Right kidney (tissue), 1 donor: ENCODE measurements around the gene NPHP4.

Experiments
- DNase-seq: peaks from one replicate; pipeline ENCODE4 v3.0.0-alpha.2; 2016

The NPHP4 gene

DNA sequence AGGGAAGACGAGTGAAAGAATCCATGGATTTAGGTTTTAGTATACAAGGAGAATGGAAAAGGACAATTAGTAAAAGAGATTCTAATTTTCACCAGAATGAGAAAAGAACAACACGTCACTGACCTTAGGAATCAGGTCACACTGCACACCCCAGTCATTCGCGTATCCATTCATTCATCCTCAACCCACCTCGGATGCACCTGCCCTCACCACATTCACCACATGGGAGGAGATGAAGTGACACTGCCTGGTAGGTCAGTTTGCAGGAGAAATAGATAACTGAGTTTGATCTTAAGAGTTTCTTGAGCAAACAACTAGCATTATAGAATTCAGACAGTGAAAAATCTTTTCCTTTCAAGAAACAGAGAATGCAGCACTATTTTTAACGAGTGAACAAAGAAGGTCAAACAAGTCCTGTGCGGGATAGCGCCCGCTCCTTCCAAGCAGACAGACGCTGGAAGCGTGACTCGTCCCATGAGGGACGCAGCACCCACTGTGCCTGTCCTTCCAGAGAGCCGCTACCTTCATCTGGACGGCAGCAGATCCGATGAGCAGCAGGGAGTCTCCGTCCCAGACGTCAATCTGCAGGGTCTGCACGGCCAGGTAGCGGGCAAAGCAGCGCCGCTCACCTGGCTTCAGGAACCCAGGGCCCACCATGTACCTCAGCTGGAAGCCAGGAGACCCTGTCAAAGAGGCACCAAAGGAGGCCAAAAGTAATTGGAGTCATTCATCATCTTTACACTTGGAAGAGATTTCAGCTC lies 101.7 kb downstream of the NPHP4 start:
- DNase-seq = no peak

GRCh38 chr1:5889901-5890300 lies 102.3 kb downstream of the NPHP4 start:
- DNase-seq = peak; percentile 20

GRCh38 chr1:5889462-5889861 lies 102.8 kb downstream of the NPHP4 start:
- DNase-seq = no peak

DNA sequence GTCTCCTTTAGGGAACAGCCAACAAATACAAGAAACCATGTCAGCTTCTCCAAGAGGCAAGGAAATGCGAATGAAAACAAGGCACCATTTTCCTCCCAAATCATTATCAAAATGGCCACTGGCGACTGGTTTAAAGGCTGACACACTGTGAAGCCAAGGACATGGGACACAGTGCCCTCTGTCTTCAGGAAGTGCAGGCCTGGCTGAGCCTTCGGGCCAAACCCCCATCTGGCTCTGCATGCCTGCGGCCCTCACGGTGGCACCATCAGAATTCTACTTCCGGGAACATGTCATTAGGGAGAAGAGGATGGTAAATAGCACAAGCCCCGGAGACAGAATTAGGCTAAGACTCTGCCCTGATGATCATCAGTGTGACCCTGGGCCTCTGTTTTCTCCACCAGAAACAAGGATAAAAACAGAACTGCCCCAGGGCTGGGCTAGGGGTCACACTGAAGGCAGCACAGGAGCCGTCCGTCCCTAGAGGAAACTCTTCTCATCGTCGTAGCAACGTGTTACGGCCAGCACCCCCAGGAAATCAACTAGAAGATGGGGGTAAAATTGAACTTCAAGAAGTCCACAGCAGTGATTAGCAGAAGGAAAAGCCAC lies 103.5 kb downstream of the NPHP4 start:
- DNase-seq = no peak

- peak; percentile 48 for DNase-seq
Observed at GRCh38 chr1:5887971-5888361, 104.3 kb downstream of the NPHP4 start.

- no peak for DNase-seq
Observed at GRCh38 chr1:5887349-5887970, 104.8 kb downstream of the NPHP4 start.

DNA sequence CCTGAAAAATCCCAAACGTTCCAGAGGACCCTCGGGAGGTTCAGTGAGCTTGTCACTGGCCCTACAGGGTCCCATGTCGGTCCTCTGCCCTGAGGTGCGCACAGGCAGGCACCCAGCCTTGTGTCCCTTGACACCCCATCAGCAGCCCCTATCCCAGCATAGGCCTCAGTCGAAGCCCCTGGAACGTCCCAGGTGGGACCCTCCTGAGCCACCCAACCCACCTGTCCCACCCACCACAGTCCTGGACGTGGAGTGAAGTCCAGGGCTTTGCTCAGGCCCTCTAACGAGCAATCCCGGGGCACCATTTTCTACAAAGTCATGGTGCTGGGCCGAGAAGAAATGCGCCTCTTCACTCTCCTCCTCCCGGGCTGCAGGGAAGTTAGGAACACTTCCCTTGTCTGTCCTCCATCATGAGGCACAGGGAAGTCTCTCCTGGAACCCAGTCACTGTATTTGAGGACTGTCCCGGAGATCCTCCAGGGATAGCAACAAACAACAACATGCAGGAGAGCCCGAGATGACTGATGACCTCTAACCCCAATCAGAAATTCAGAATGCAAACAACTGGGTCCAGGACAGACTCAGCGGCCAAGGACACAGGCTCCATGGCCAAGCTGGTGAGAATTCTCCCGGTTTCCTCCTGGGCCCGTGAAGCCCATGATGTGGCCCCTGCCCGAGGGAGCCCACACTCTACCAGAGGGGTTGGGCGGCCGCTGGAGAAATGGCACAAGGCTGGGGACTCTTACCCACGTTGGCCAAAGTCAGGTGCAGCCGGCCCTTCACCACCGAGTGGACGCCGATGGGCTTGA lies 105.5 kb downstream of the NPHP4 start:
- no peak for DNase-seq

- DNase-seq = no peak
Observed at GRCh38 chr1:5886140-5886483, 106.1 kb downstream of the NPHP4 start.

DNA sequence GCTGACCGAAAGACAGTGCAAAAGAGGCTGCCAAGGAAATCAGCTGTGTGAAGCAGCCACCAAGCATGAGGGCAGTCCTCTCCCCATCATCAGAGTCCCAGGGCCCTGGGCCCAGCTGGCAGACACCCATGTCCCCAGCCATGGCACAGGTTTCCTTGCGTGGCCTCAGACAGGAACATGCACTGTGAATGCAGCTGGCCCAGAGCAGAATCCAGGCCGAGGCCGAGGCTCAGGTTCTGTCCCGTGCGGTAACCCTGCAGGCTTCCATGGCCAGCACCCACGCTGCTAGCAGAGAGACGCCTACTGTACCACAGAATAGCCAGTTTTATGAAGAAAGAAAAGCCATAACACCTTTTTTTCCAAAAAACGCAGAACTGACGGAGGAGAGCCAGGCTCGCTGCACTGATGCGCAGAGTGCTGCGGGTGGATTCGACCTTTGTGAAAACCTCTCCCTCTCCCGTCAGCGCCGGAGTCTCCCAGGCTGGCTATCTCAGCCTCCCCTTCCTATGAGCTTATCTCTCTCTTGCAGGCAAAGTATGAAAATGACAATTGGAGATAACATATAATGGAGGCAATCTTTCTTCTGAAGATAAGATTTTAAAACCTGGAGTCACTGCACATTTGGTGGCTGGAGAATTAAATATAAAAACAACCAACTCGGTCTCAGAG lies 106.6 kb downstream of the NPHP4 start:
- no peak for DNase-seq

DNA sequence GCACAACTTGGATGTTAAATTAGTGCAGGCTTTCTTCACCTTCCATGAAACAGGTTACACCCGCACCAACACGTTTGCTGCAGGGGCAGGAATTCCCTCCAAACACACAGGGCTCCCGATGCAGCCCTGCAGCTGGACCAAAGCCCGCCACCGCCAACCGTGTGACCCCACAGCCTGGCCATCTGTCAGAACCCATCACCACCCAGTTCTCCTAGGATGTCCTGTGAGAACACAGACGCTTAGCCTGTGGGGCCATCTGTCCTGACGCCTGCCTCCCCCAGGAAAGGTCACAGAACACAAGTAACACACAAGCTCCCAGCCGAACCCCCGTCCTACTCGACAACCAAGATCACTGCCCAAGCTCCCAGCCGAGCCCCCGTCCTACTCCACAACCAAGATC lies 108.1 kb downstream of the NPHP4 start:
- DNase-seq = no peak

- DNase-seq = no peak
Observed at GRCh38 chr1:5883129-5884048, 108.8 kb downstream of the NPHP4 start.

DNA sequence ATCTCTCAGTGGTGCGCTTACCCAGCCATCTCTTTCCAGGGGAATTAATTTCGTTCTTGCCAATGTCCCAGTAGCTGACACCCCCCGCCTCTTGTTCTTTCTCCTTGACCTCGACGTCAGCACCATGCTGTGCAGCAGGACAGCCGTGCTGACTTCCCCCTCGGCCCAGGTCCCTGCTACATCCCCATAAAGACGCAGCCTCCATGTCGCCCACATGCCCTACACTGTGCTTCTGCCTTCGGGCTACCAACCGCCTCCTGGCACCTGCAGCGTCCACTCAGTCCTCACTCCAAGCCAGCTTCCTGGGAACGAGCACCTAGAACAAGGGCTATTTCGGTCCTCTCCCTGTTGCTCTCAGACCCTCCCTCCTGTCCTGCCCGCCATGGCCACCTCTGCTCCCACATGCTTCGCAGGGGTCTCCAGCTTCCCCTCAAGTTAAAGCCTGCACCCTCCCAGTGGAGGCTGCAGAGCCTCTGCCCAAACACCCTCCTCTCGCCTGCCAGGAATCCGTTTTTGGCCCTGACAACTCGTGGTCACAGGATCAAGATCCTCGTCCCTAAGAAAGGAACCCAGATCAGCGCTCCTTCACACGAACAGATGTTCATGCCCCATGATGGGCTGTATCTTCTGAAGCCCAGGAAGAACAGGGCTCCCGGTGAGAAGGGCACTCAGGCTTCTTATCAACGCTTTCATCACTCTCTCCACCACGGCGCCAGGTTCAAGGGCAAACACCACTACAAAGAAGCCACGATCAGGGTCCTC lies 109.7 kb downstream of the NPHP4 start:
- no peak for DNase-seq

DNA sequence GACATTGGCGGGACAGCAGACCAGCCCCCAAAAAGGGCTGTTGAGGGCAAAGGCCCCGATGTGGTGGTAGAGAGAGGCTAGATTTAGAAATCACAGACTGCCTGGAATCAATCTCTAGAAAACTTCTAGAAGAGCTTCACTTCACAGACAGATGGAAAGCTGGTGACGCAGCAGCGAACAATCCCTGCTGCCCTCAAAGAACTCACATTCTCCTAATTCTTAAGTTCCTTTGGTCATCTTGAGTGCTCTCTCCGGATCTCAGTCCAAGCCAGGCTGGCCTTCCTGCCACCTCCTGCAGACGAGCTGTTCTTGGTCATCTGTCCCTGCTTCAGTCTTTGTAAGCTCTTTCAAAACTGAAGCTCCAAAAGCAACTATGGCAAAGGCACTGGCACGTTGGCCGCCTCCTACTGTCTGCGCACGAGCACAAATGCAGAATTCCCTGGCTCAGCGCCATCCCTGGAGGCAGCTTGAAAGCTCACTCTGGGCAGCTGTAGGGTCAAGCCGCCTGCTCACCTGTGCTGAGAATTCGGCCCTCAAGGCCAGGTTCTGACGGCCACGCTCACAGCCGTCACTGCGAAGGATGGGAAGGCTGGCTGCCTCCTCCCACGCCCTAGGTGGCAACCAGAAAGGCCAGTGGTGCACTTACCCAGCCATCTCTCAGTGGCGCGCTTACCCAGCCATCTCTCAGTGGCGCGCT lies 110.6 kb downstream of the NPHP4 start:
- DNase-seq = no peak

- DNase-seq = no peak
Observed at GRCh38 chr1:5880630-5881405, 111.4 kb downstream of the NPHP4 start.

- no peak for DNase-seq
Observed at GRCh38 chr1:5879421-5879820, 112.8 kb downstream of the NPHP4 start.

DNA sequence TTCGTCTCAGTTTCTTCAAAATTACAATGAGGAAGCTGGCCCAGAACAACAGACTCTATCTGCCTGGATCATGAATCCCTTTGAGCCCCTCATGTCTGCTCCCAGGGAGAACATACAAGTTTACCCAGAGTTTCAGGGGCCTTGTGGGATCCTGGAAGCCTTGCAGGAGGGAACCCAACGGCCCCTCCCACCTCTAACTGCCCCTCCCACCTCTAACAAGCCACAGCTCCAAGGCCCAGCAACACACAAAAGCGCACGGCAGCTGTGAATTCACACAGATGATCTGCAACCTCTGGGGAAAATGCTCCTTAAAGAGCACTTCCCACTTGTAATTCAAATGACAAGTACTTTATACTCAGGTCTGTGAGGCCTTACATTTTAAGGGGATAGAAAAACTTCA lies 113.3 kb downstream of the NPHP4 start:
- no peak for DNase-seq

DNA sequence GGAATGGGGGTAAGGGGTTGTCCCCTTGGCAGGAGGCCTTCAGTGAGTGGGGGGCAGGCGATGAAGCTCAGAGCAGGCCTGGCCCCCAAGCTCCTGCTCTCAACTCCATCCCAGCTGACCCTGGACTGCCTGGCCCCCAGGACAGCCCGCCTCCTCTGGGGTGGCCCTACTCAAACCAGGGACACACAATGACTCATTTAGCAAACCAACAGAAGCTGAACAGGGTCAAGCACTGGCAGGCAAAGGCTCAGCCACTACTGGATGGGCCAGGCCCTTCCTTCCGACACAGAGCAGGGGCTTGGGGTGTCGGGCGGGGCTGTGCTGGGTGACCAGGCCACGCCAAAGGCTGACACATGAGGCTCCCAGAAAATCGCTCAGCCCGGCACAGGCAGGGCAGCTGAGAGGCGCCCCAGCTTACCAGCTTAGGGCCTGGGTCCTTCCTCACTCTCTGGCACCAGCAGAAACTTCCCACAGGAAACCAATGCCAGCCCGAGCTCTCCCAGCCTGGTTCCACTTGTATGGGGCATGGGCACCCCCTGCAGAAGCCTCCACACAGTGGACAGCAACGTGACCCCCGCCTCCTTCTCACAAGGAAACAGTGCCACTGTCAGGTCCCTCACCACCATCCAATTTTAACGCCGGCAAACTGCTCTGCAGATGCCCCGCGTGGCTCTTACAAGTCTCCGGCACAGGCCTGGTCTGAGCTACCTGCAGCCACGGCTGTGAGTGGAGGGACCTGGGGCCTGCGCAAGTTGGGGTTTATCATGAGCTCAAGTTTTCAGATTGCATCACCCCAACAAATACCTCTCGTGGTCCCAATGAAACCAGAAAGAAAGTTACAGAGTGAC lies 114.3 kb downstream of the NPHP4 start:
- DNase-seq = no peak

- no peak for DNase-seq
Observed at GRCh38 chr1:5877001-5877400, 115.2 kb downstream of the NPHP4 start.
